Measurements from ENCODE around the gene SMG6. TPM values are rescaled to one million over a fixed set of nuclear protein-coding genes. Genes with fewer than 3 reads are reported as not detected.

Gene SMG6
- total and polyA plus RNA-seq, 2 donors (not counting 3 experiments of a cell fraction or from before 2014, with no cell fraction given), result 40.1 to 42.2 TPM

DNA sequence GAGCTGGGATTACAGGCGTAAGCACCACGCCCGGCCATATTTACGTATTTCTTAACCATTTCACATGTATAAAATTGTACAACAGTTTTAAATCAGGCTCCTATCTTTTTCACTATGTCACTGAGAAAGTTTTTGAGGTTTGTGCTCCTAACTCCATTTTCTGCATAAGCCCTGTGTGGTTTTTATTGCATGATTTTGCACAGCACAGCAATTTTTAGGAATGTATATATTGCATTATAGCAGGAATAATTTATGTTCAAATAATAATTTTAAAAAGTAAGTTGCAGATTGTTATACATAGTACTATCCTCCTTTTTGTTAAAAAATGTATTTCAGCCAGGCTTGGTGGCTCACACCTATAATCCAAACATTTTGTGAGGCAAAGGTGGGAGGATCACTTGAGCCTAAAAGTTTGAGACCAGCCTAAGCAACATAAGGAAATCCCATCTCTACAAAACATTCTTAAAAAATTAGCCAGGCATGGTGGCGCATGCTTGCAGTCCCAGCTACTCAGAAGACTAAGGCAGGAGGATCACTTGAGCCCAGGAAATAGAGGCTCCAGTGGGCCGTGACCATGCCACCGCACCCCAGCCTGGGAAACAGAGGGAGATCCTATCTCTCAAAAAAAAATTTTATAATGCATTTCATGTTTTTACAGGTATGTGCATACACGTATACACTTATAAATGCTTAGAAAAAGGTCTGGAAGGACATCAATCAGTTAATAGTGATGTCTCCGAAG, 26.0 kb downstream of the SMG6 start:
- Histone ChIP-seq H3K4me3 (replicated peaks in 1 of 3; ENCODE audit: insufficient read depth in 1 of 3, low read depth in 1 of 3, low read length in 3 of 3) (no peak overlapping the region), H3K9me1 (replicated peaks; ENCODE audit: control insufficient read depth, extremely low read depth, insufficient read depth, low read length) (no peaks in the 10 kb centered on the region), H3K27ac (ENCODE audit: insufficient read depth, low read depth, low read length) (no peak overlapping the region), H2AFZ (ENCODE audit: low read depth, low read length) (no peak overlapping the region), H3K9me3 (replicated peaks; ENCODE audit: control insufficient read depth, insufficient read depth, low read length) (no peaks in the 10 kb centered on the region), H3K27me3 (ENCODE audit: control insufficient read depth in 2 of 2, insufficient read depth in 2 of 2, low read length in 2 of 2) (no peaks in the 10 kb centered on the region), H3K4me1 (ENCODE audit: control insufficient read depth, extremely low read depth, insufficient read depth, low read length) (no peaks in the 10 kb centered on the region), H3K9ac (replicated peaks; ENCODE audit: extremely low read depth, insufficient read depth, low read length) (no peak overlapping the region), H4K20me1 (replicated peaks; ENCODE audit: control insufficient read depth, extremely low read depth, insufficient read depth, low read length) (no peaks in the 10 kb centered on the region), H3K36me3 (ENCODE audit: control insufficient read depth in 2 of 2, extremely low read depth in 1 of 2, insufficient read depth in 2 of 2, low read length in 2 of 2) (peaks cover 16 to 22% of the 10 kb centered on the region in 2 experiments), H3K4me2 (ENCODE audit: insufficient read depth, low read length) (no peak overlapping the region), H3K79me2 (ENCODE audit: control insufficient read depth, insufficient read depth, low read length) (no peaks in the 10 kb centered on the region)
- ChIA-PET CTCF (no interaction called here), POLR2A (no interaction called here)
- intact Hi-C loops (cut with micrococcal nuclease), result no loop called here
- BruUV-seq (replicated peaks), result no TSS peak
- TF ChIP-seq MYC (IDR thresholded peaks at IDR 0.05; ENCODE audit: low read depth, low read length), result no peak
- no peak for TF ChIP-seq FOS (IDR thresholded peaks at IDR 0.05; ENCODE audit: borderline replicate concordance, insufficient read depth, low read length)
- TF ChIP-seq JUN (IDR thresholded peaks at IDR 0.05; ENCODE audit: borderline replicate concordance, insufficient read depth, insufficient read length, low read depth), result no peak
- no peak for TF ChIP-seq GATA2 (IDR thresholded peaks at IDR 0.05; ENCODE audit: insufficient read depth, insufficient read length, low read depth, low read length)
- DNase-seq (ENCODE audit: low read depth, low spot score) (no peak), FAIRE-seq (no peak)
- dilution Hi-C loops (cut with MboI; ENCODE audit: extremely low pct_ligation_motif_present, low sequenced_read_pairs), result no loop called here

DNA sequence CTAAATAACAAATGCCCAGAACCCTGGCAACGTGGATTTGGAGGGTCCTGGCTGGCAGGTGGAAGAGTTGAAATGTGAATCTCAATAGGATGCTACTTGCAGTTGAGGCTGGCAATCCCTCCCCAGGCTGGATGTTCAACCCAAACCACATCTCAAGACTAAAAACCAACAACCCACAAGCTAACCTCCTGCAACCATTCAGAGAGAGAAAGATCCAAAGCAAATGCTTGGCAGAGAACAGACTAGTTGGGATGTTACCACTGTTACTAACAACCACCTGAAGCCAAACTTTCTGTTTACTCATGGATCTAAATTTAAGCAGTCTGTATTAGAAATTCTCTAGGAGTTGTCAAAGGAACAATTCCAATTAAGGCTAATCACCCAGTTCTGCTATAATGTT, 27.9 kb downstream of the SMG6 start:
- TF ChIP-seq, protein P1, sequence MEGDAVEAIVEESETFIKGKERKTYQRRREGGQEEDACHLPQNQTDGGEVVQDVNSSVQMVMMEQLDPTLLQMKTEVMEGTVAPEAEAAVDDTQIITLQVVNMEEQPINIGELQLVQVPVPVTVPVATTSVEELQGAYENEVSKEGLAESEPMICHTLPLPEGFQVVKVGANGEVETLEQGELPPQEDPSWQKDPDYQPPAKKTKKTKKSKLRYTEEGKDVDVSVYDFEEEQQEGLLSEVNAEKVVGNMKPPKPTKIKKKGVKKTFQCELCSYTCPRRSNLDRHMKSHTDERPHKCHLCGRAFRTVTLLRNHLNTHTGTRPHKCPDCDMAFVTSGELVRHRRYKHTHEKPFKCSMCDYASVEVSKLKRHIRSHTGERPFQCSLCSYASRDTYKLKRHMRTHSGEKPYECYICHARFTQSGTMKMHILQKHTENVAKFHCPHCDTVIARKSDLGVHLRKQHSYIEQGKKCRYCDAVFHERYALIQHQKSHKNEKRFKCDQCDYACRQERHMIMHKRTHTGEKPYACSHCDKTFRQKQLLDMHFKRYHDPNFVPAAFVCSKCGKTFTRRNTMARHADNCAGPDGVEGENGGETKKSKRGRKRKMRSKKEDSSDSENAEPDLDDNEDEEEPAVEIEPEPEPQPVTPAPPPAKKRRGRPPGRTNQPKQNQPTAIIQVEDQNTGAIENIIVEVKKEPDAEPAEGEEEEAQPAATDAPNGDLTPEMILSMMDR (IDR thresholded peaks at IDR 0.05; ENCODE audit: extremely low read depth in 1 of 2, insufficient read depth in 1 of 2, low read depth in 1 of 2, low read length in 2 of 2), result no peak
- TF ChIP-seq POLR2AphosphoS5 (IDR thresholded peaks at IDR 0.05; ENCODE audit: insufficient read depth, low read depth, low read length) (no peak), EZH2 (IDR thresholded peaks at IDR 0.05; ENCODE audit: borderline replicate concordance, low read depth, low read length, severe bottlenecking) (no peak), MYC (IDR thresholded peaks at IDR 0.05; ENCODE audit: low read depth, low read length) (no peak), POLR2A (IDR thresholded peaks at IDR 0.05; ENCODE audit: low read depth, low read length) (no peak), JUN (IDR thresholded peaks at IDR 0.05; ENCODE audit: borderline replicate concordance, insufficient read depth, insufficient read length, low read depth) (no peak), GATA2 (IDR thresholded peaks at IDR 0.05; ENCODE audit: insufficient read depth, insufficient read length, low read depth, low read length) (no peak), FOS (IDR thresholded peaks at IDR 0.05; ENCODE audit: borderline replicate concordance, insufficient read depth, low read length) (no peak)
- Histone ChIP-seq H3K4me1 (ENCODE audit: control insufficient read depth, extremely low read depth, insufficient read depth, low read length) (no peaks in the 10 kb centered on the region), H3K9me1 (replicated peaks; ENCODE audit: control insufficient read depth, extremely low read depth, insufficient read depth, low read length) (no peaks in the 10 kb centered on the region), H3K9ac (replicated peaks; ENCODE audit: extremely low read depth, insufficient read depth, low read length) (no peak overlapping the region), H3K27me3 (ENCODE audit: control insufficient read depth in 2 of 2, insufficient read depth in 2 of 2, low read length in 2 of 2) (no peaks in the 10 kb centered on the region), H3K4me3 (replicated peaks in 1 of 3; ENCODE audit: insufficient read depth in 1 of 3, low read depth in 1 of 3, low read length in 3 of 3) (no peak overlapping the region), H3K9me3 (replicated peaks; ENCODE audit: control insufficient read depth, insufficient read depth, low read length) (no peaks in the 10 kb centered on the region), H3K36me3 (ENCODE audit: control insufficient read depth in 2 of 2, extremely low read depth in 1 of 2, insufficient read depth in 2 of 2, low read length in 2 of 2) (peaks cover 11 to 12% of the 10 kb centered on the region in 2 experiments), H3K27ac (ENCODE audit: insufficient read depth, low read depth, low read length) (no peak overlapping the region), H2AFZ (ENCODE audit: low read depth, low read length) (no peak overlapping the region), H3K4me2 (ENCODE audit: insufficient read depth, low read length) (no peak overlapping the region), H3K79me2 (ENCODE audit: control insufficient read depth, insufficient read depth, low read length) (no peaks in the 10 kb centered on the region), H4K20me1 (replicated peaks; ENCODE audit: control insufficient read depth, extremely low read depth, insufficient read depth, low read length) (no peaks in the 10 kb centered on the region)
- CTCF ChIA-PET, result no interaction called here
- no peak for FAIRE-seq
- DNase-seq (ENCODE audit: low read depth, low spot score), result no peak
- intact Hi-C loops (cut with micrococcal nuclease), result no loop called here
- POLR2A ChIA-PET, result no interaction called here
- dilution Hi-C loops (cut with MboI; ENCODE audit: extremely low pct_ligation_motif_present, low sequenced_read_pairs), result no loop called here
- BruUV-seq (replicated peaks), result no TSS peak
